GM13976 (cell line): ENCODE results near the gene KCNJ6.

Experiments
- DNase-seq: peaks from one replicate; pipeline ENCODE4 v3.0.0; 2012; ENCODE audit warnings: low spot score
- in situ Hi-C: fragments of 300-500 bp; cut with MboI; formaldehyde crosslinking; loops from one replicate; pipeline ENCODE4 v1.12.0; 2022; ENCODE audit warnings: low sequenced_read_pairs, mixed read lengths, inconsistent platforms; ENCODE audit not compliant: unreplicated experiment
- TF ChIP-seq, protein P1 (sequence below): IDR thresholded peaks from 2 replicates; pipeline ENCODE4 v1.5.1; 2012; ENCODE audit warnings: borderline replicate concordance, mild to moderate bottlenecking; ENCODE audit not compliant: insufficient read depth; ENCODE audit errors: extremely low read depth, missing control alignments, control extremely low read depth

The KCNJ6 gene

GRCh38 chr21:37566790-37567615, 349.3 kb downstream of the KCNJ6 start:
- TF ChIP-seq, protein P1, sequence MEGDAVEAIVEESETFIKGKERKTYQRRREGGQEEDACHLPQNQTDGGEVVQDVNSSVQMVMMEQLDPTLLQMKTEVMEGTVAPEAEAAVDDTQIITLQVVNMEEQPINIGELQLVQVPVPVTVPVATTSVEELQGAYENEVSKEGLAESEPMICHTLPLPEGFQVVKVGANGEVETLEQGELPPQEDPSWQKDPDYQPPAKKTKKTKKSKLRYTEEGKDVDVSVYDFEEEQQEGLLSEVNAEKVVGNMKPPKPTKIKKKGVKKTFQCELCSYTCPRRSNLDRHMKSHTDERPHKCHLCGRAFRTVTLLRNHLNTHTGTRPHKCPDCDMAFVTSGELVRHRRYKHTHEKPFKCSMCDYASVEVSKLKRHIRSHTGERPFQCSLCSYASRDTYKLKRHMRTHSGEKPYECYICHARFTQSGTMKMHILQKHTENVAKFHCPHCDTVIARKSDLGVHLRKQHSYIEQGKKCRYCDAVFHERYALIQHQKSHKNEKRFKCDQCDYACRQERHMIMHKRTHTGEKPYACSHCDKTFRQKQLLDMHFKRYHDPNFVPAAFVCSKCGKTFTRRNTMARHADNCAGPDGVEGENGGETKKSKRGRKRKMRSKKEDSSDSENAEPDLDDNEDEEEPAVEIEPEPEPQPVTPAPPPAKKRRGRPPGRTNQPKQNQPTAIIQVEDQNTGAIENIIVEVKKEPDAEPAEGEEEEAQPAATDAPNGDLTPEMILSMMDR: no peak
- in situ Hi-C loops: no loop called here
- DNase-seq: no peak

GRCh38 chr21:37565530-37566223, 350.6 kb downstream of the KCNJ6 start:
- no peak for DNase-seq
- in situ Hi-C loops: no loop called here
- TF ChIP-seq, protein P1: no peak

- no peak for DNase-seq
- in situ Hi-C loops: no loop called here
- TF ChIP-seq, protein P1: no peak
Measured at GRCh38 chr21:37564924-37565529, 351.2 kb downstream of the KCNJ6 start.

- TF ChIP-seq, protein P1: peak; percentile 21
- peak; percentile 58 for DNase-seq
- in situ Hi-C loops: no loop called here
Measured at GRCh38 chr21:37564341-37564923, 351.8 kb downstream of the KCNJ6 start.

- in situ Hi-C loops: no loop called here
- TF ChIP-seq, protein P1: peak; percentile 33
- peak; percentile 97 for DNase-seq
Measured at GRCh38 chr21:37563641-37564340, 352.5 kb downstream of the KCNJ6 start.
